Testis (tissue), 5 donors: ENCODE data around the gene OR51A4. TPM values are rescaled to one million over a fixed set of nuclear protein-coding genes. Genes with fewer than 3 reads are reported as not detected.

Source experiments
- DNase-seq: peaks from one replicate; pipeline ENCODE4 v3.0.0-alpha.2; 2019
- H3K27ac ChIP-seq, 2 donors: fragments of 200-600 bp; sonication (generic); one replicate each; pipeline ENCODE4 v1.5.1; 2019
- H3K27me3 ChIP-seq: fragments of 200-600 bp; sonication (generic); one replicate; pipeline ENCODE4 v1.5.1; 2019
- H3K36me3 ChIP-seq: fragments of 200-600 bp; sonication (generic); one replicate; pipeline ENCODE4 v1.5.1; 2017; ENCODE audit warnings: low read depth; ENCODE audit errors: missing control alignments
- H3K4me1 ChIP-seq: fragments of 200-600 bp; sonication (generic); one replicate; pipeline ENCODE4 v1.5.1; 2019
- H3K4me3 ChIP-seq, 2 donors: fragments of 200-600 bp; sonication (generic); one replicate each; pipeline ENCODE4 v1.5.1; 2017 to 2019
- H3K9me3 ChIP-seq: fragments of 200-600 bp; sonication (generic); one replicate; pipeline ENCODE4 v1.5.1; 2017
- POLR2A ChIP-seq: fragments of 450-650 bp; IDR thresholded peaks from one replicate; pipeline ENCODE4 v1.6.1; 2017; ENCODE audit warnings: antibody characterized with exemption, mild to moderate bottlenecking, moderate library complexity
- WGBS, 2 donors: methylation state at CpG; one replicate each; pipeline ENCODE4 v1.1.5; 2018; 5-methylcytosine and 5-hydroxymethylcytosine counted together
- intact Hi-C: fragments of 100-400 bp; cut with DNase I; formaldehyde crosslinking; loops from one replicate; pipeline ENCODE4 v1.15.1; 2023; ENCODE audit warnings: low total_unique reads
- long read RNA-seq, 2 donors: transcript quantifications; one replicate each; lab custom pipeline, GENCODE V29; 2026
- polyA plus RNA-seq: library from polyadenylated mRNA; stranded (reverse); fragments of 350-450 nt; fragmentation: Illumina TruSeq; extraction: RNeasy Lipid Tissue Mini Kit (QIAGEN cat#74804); gene quantifications from one replicate; pipeline ENCODE4 v1.2.3, GENCODE V29; 2014; ENCODE audit warnings: low read depth, low replicate concordance; ENCODE audit not compliant: insufficient read depth
- total RNA-seq, 2 donors: library from RNA; depleted of rRNA; stranded (reverse); fragments of >200 nt; gene quantifications; one replicate each; pipeline ENCODE4 v1.2.3, GENCODE V29; 2016
- TF ChIP-seq, protein P1 (sequence below), 3 experiments: fragments of 450-650 bp in 2 of 3; fragments of 200-600 bp in 1 of 3; sonication (generic) in 1 of 3; IDR thresholded peaks; one replicate each; pipeline ENCODE4 v1.5.1; 2016 to 2019; ENCODE audit warnings: antibody characterized with exemption in 3 of 3, mild to moderate bottlenecking in 2 of 3, moderate library complexity in 1 of 3

The OR51A4 gene, protein sequence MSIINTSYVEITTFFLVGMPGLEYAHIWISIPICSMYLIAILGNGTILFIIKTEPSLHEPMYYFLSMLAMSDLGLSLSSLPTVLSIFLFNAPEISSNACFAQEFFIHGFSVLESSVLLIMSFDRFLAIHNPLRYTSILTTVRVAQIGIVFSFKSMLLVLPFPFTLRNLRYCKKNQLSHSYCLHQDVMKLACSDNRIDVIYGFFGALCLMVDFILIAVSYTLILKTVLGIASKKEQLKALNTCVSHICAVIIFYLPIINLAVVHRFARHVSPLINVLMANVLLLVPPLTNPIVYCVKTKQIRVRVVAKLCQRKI
- not detected for total RNA-seq
- polyA plus RNA-seq, result not detected
- long read RNA-seq, donor 1, result 0 reads
- long read RNA-seq, donor 2, result 0 reads

DNA sequence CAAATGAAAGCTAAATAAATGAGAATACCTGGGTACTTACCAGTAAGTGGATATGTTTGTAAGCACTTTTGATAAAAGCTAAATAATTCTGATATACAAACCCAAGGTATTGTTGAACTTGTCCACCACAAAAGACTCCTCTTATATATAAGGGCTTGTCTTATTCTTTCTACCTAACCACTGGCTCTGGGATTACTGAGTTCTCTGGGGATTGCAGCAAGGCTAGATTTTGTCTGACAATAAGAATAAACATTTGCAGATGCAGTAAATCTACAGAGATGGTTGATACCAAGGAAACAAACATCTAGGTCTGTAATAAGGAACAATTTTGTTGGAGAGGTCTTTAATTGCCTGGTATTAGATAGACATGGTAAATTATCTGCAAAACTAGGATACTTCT is at the start of gene OR51A4:
Gene OR51A4 (minus strand): TSS at position 101 of the 400 bp plus-strand sequence. CDS start 505 bp downstream, outside the sequence.
- Histone ChIP-seq H3K27ac (no peak within 1 kb of the TSS), H3K9me3 (no peaks in the 10 kb centered on the region), H3K4me3 (no peak within 1 kb of the TSS), H3K36me3 (no peaks in the 10 kb centered on the region), H3K4me1 (no peaks in the 10 kb centered on the region), H3K27me3 (no peaks in the 10 kb centered on the region)
- TF ChIP-seq, protein P1, sequence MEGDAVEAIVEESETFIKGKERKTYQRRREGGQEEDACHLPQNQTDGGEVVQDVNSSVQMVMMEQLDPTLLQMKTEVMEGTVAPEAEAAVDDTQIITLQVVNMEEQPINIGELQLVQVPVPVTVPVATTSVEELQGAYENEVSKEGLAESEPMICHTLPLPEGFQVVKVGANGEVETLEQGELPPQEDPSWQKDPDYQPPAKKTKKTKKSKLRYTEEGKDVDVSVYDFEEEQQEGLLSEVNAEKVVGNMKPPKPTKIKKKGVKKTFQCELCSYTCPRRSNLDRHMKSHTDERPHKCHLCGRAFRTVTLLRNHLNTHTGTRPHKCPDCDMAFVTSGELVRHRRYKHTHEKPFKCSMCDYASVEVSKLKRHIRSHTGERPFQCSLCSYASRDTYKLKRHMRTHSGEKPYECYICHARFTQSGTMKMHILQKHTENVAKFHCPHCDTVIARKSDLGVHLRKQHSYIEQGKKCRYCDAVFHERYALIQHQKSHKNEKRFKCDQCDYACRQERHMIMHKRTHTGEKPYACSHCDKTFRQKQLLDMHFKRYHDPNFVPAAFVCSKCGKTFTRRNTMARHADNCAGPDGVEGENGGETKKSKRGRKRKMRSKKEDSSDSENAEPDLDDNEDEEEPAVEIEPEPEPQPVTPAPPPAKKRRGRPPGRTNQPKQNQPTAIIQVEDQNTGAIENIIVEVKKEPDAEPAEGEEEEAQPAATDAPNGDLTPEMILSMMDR (IDR thresholded peaks at IDR 0.05), result no peak
- TF ChIP-seq POLR2A, result no peak
- no peak for DNase-seq
- intact Hi-C loops, result no loop called here

DNA sequence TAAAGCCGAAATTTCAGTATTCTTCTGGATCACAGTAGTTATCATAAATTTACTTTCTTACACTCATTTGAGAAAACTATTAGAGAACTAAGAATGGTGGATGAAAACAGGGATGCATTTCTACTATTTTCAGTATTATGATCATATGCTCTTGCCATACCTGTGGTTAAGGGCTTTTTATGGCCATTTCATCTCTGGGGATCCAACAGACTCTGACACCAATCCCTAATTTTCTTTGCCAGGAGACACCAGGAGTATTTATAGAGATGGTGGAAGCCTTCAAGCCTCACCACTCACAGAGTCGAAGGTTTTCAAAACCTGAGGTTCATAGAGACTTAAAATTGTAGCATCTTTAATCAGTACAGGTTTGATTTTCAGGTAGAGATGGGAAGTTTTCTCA is 47.1 kb upstream of the OR51A4 start, which contains the start of gene OR51L1:
Gene OR51L1 (plus strand): TSS at position 301 of the 400 bp plus-strand sequence. CDS start 4,132 bp downstream, outside the sequence.
- WGBS, 2 donors, result 94% methylated on average over 2 of the region's 2 CpGs
- no peak within 1 kb of the TSS for H3K4me3 ChIP-seq
- intact Hi-C loops, result no loop called here

DNA sequence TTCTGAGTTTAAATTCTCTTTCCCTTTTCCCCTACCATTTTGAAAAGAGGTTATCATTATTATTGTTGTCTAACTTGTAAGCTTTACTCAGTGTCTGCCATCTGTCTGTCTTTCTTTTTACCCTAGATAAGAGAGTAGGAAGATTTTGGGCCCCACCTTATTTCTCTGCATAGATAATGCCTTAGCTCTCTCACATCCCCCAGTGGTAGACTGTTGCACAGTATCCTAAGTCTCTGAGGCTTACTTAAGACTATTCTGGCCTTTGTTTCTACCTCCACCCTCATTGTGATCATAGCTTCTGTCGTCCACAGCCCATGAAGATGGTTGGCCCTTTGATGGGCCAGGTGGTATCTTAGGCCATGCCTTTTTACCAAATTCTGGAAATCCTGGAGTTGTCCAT is 43.7 kb upstream of the OR51A4 start:
- H3K4me3 ChIP-seq, result no peak overlapping the region
- H3K9me3 ChIP-seq, result no peaks in the 10 kb centered on the region
- no peaks in the 10 kb centered on the region for H3K4me1 ChIP-seq
- intact Hi-C loops, result no loop called here
- H3K36me3 ChIP-seq, result no peaks in the 10 kb centered on the region
- no peak for DNase-seq
- H3K27me3 ChIP-seq, result no peaks in the 10 kb centered on the region
- no peak for TF ChIP-seq POLR2A
- TF ChIP-seq, protein P1 (IDR thresholded peaks at IDR 0.05), result no peak
- no peak overlapping the region for H3K27ac ChIP-seq
- WGBS, 2 donors, result 56 to 63% methylated on average over 1 of the region's 1 CpG

More for the DNA sequence above, 47.1 kb upstream of the OR51A4 start, which contains the start of gene OR51L1:
- Histone ChIP-seq H3K4me1 (no peaks in the 10 kb centered on the region), H3K36me3 (no peaks in the 10 kb centered on the region), H3K27me3 (no peaks in the 10 kb centered on the region), H3K27ac (no peak within 1 kb of the TSS), H3K9me3 (no peaks in the 10 kb centered on the region)
- no peak for TF ChIP-seq POLR2A
- TF ChIP-seq, protein P1 (IDR thresholded peaks at IDR 0.05), result no peak
- no peak for DNase-seq

DNA sequence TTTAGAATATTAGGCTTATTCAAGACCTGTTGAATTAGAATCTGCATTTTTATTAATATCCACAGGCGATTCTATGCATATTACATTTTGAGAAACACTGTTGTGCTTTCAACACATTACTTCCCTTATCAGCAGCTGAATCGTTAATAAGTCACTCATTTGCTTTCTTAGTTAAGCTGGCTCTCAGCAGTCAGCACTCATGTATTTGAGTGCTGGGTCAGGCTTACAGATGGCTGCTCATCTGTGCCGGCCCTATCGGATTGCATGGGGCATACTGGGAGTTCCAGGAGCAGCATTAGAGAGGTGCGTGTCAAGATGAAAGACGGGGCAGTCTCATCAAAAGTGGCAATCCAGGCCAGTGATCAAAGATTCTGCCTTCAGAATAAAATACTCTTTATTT is 36.4 kb upstream of the OR51A4 start:
- no peak overlapping the region for H3K4me3 ChIP-seq
- TF ChIP-seq POLR2A, result no peak
- TF ChIP-seq, protein P1 (IDR thresholded peaks at IDR 0.05), result no peak
- H3K27me3 ChIP-seq, result no peaks in the 10 kb centered on the region
- H3K36me3 ChIP-seq, result no peaks in the 10 kb centered on the region
- H3K4me1 ChIP-seq, result no peaks in the 10 kb centered on the region
- H3K27ac ChIP-seq, result no peak overlapping the region
- intact Hi-C loops, result no loop called here
- H3K9me3 ChIP-seq, result no peaks in the 10 kb centered on the region
- DNase-seq, result no peak
- WGBS, 2 donors, result 67 to 85% methylated on average over 6 of the region's 6 CpGs
